GM18519 (cell line): ENCODE data around the gene COL8A1.
A peak's percentile ranks its signal among the peaks of the same experiment; 100 is the strongest.
"Not testable (repeated sequence)": the region's sequence is repeated elsewhere in the genome, so short reads cannot be mapped to it uniquely, and the experiment has no call there.

Experiments
- ATAC-seq: cut with Tn5 transposase; IDR thresholded peaks from one replicate; pipeline ENCODE4 v1.9.1; 2021; ENCODE audit warnings: mild to moderate bottlenecking, moderate library complexity; ENCODE audit not compliant: unreplicated experiment, low FRiP score

Gene COL8A1

GRCh38 chr3:99834211-99834957 is 196.0 kb downstream of the COL8A1 start:
- no peak for ATAC-seq

GRCh38 chr3:99836681-99837080 is 198.3 kb downstream of the COL8A1 start:
- no peak for ATAC-seq

- ATAC-seq = no peak
Measured at GRCh38 chr3:99837715-99838114, 199.3 kb downstream of the COL8A1 start.

GRCh38 chr3:99838755-99839154 is 200.4 kb downstream of the COL8A1 start:
- no peak for ATAC-seq

GRCh38 chr3:99839613-99840012 is 201.2 kb downstream of the COL8A1 start:
- ATAC-seq = no peak

GRCh38 chr3:99841949-99842348 is 203.6 kb downstream of the COL8A1 start:
- ATAC-seq = not testable (repeated sequence)

GRCh38 chr3:99842826-99843589 is 204.6 kb downstream of the COL8A1 start:
- ATAC-seq = peak; percentile 38

GRCh38 chr3:99843590-99844258 is 205.3 kb downstream of the COL8A1 start:
- peak; percentile 9 for ATAC-seq

GRCh38 chr3:99845331-99845730 is 206.9 kb downstream of the COL8A1 start:
- no peak for ATAC-seq

- ATAC-seq = no peak
Measured at GRCh38 chr3:99845999-99846398, 207.6 kb downstream of the COL8A1 start.

- ATAC-seq = no peak
Measured at GRCh38 chr3:99846477-99847160, 208.2 kb downstream of the COL8A1 start.

- ATAC-seq = no peak
Measured at GRCh38 chr3:99848433-99848832, 210.0 kb downstream of the COL8A1 start.
